ENCODE results near the gene MRPS21.

The MRPS21 gene

GRCh38 chr1:150293433-150294253 lies at the start of gene MRPS21:
Gene MRPS21, plus strand, starts transcription at chr1:150293861. Its CDS starts 506 bp downstream, at chr1:150294367.
- DNase-seq: peak; percentile 96

GRCh38 chr1:150249936-150250335 lies 43.7 kb upstream of the MRPS21 start:
- no peak for DNase-seq

DNA sequence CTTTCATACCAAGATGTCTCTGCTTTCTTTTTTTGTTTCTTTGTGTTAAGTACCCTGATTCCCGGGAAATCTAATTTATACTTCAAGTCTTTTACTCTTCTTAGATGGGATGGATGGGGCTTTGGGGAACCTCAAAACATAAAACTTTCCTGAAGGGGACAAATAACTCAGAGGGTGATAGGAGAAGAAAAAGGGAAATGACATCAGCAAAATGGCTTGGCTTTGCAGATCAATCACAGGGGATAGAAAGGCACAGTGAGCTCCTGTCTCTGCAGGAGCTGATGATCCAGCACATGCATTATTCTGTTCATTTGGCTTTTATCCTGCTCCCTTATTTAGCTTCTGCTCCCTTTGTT lies 37.5 kb upstream of the MRPS21 start:
- DNase-seq: no peak

DNA sequence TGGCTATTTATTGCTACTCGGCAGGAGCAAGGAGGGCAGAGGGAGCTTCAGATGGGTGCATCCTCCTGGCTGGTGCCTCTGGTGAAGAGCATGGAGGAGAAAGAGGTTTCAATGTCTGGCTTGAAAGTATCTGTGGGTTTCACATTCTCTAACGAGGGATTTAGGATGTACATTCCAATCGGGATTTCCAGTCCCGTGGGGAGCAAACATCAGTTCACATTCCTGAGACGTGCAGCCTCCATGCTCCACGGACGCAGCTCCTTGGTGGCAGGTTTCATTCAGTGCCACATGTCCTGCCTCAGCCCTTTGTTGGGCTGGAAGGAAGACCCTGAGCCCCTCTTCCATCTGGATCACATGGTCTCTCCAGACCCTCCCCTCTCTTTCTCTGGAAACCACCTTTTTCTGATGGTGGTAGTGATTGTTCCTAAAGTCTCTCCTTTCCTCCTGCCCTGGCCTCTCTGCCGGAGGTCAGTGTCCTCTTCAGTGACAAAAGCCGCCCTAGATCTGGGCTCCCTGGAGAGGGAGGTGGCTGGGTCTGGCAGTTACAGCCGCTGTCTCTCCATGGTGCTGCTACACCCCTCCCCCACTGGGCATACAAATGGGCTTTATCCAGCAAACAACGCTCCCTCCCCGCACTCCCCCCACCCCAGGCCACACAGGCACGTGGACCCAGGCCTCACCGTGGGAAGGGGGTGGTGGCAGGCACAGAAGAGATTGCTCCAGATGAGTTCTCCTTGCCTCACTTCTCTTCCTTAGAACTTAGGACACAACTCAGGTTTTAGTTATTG lies 36.9 kb upstream of the MRPS21 start:
- no peak for DNase-seq

DNA sequence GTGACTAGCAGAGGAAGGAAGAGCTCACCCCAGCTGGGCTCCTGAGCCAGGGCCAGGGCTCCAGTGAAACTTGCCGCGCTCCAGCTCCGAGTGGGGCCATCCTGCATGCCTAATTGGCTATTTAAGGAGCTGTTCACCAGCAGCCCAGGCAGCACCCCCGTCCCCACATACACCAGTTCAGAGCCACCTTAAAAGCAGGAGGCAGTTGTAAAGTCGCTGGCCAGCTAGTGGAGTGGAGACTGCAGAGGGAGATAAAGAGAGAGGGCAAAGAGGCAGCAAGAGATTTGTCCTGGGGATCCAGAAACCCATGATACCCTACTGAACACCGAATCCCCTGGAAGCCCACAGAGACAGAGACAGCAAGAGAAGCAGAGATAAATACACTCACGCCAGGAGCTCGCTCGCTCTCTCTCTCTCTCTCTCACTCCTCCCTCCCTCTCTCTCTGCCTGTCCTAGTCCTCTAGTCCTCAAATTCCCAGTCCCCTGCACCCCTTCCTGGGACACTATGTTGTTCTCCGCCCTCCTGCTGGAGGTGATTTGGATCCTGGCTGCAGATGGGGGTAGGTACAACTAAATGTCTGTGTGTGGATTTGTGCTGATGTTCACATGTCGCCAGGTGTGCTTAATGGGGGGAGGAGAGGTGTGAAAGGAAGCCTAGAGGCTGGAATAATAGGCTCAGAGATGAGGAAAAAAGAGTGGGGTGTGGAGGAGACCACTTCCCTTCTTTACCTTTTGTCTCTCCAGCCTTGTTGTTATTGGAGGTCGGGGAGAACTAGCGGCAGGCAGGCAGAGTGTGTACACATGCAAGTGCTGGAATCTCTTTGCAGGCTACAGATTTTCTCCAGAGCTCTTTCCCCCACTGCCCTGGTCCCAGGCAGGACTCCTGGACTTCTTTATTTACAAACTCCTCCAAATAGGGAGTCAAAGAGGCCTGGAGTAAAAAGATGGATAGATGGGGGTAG lies 35.8 kb upstream of the MRPS21 start, which contains the start of gene CA14:
CA14 (plus strand) TSS at position 151 of the 962 bp plus-strand sequence; CDS start at position 506, 355 bp downstream.
- DNase-seq: no peak

GRCh38 chr1:150259217-150259616 lies 34.4 kb upstream of the MRPS21 start:
- no peak for DNase-seq

DNA sequence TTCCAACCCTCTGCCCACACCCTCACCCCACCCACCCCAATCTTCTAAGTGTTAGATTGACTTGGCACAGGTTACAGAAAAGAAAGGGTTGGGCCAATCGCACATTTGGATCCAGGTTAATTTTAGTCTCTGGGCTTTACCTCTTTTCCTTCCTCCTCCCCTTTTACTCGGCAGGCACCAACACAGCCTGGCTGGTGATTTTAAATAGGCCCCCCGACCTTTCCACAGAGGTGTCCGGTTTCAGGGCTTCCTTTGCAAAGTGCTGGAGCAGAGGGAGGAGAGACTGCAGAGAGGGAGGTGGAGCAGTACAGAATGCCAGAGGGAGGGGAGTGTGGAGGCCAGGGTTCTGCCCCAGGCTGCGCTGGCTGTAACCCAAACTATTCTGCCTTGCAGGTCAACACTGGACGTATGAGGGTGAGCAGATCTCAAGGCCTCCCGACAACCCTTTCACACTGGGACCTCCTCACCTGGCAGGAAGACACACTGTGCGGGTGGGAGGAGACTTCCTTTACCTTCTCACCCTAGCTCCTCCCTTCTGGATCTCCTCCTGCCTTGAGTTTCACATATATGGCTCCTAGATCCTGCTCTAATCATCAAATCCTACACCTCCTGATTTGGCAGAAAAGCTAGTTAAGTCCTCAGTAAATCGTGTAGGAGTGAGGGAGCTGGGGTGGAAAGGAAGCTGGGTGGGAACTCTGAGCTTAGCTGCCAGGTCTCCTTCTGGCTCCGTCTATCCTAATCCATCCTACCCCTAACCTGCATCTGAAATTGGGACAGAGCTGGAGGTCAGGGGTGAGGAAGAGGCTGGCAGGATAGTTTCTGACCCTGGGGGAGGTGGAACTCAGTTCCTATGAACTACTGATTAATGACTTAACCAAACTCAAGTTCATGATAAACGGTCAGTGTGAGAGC lies 33.6 kb upstream of the MRPS21 start:
- DNase-seq: peak; percentile 66

DNA sequence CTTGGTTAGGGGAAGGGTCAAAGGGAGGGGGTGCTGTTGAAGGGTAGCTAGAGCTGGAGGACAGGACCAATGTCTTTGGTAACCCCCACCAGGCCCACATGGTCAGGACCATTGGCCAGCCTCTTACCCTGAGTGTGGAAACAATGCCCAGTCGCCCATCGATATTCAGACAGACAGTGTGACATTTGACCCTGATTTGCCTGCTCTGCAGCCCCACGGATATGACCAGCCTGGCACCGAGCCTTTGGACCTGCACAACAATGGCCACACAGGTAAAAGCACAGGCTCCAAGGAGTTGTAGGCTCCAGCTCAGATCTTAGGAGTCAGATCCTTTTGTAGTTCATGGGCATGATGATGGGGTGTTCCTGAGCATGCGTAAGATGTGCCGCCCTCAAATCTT lies 32.3 kb upstream of the MRPS21 start:
- no peak for DNase-seq

DNA sequence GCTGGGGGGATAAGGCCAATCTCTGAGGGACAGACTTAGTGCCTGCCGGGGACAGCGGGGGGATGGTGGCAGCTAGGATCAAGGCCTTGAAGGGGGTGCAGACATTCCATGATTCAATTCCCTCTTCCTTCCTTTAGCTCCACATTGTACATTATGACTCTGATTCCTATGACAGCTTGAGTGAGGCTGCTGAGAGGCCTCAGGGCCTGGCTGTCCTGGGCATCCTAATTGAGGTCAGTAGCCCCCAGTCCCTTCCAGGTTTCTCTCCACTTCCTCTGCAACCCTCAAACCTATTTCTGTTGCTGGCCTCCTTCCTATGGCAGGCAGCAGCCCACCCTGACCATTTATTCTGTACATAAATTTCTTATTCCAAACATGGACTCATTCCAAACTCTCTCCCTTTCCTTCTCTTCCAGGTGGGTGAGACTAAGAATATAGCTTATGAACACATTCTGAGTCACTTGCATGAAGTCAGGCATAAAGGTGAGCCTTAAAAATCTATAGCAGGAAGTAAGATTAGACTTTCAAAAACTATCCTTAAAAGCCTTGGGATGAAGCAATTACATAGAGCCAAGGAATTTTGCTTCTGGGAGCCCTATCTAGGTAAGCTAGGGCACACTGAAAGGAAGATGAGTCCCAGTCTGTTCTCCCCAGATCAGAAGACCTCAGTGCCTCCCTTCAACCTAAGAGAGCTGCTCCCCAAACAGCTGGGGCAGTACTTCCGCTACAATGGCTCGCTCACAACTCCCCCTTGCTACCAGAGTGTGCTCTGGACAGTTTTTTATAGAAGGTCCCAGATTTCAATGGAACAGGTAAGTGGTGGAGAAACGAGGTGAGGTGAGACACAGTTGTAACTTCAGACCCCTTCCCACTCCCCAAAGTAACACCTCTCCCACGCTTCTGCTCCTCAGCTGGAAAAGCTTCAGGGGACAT lies 31.0 kb upstream of the MRPS21 start:
- DNase-seq: no peak

- DNase-seq: no peak
Measured at GRCh38 chr1:150263549-150263948, 30.1 kb upstream of the MRPS21 start.

- DNase-seq: no peak
Measured at GRCh38 chr1:150267896-150268295, 25.8 kb upstream of the MRPS21 start.

- DNase-seq: peak; percentile 40
Measured at GRCh38 chr1:150268340-150268704, 25.3 kb upstream of the MRPS21 start.

DNA sequence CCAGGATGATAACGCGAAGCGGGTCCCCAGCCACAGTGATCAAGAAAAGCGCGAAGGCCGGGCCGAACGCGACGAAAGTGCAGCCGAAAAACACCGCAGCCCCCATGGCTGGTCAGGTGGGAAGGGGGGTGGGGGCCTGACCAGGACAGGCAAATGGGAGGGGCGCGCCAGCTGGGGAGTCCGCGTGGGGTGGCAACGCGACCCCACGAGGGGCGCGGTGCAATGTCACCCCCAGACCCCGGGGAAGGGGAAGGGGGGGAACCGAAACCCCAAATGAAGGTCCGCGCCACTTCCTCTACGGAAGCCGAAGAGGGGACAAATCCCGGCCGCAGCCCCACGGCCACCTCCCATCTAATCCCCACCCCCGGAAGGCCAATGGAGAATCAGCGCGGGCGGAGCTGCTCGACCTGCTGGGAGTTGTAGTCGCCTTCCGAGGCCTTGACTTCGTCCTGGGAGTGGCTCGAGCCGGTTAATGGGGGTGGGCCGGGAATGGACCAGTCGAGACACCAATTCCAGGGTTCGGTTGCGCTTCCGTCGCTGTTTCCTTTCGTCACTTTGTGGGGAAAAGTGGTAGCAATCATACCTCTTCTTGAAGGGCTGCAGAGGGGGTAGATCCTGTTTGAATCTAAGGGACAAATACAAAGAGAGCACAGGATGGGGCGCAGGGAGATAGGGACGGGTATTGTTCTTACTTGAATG lies 24.8 kb upstream of the MRPS21 start, which contains the start of gene APH1A:
APH1A (minus strand) TSS at position 312 of the 699 bp plus-strand sequence; CDS start at position 106, 206 bp downstream.
- DNase-seq: peak; percentile 98

DNA sequence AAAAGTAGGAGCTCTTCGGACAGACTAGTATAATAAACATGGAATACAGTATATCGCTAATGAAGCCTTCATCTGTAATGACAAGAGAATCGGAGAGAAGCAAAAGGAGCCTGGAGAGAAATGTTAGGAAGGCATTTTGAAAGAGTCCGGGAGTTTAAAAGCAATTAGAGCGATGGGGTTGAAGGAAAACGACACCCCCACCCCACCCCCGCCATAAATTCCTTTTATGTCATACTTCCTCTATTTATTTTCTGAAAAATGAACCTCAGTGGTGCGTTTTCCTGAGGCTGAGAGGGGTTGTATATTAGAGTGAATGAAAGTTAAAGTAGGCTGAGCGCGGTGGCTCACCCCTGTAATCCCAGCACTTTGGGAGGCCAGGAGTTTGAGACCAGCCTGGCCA lies 24.2 kb upstream of the MRPS21 start:
- no peak for DNase-seq

- DNase-seq: no peak
Measured at GRCh38 chr1:150271291-150271959, 22.2 kb upstream of the MRPS21 start.

GRCh38 chr1:150273311-150273710 lies 20.4 kb upstream of the MRPS21 start:
- DNase-seq: no peak

- no peak for DNase-seq
Measured at GRCh38 chr1:150280138-150280707, 13.4 kb upstream of the MRPS21 start.

- DNase-seq: peak; percentile 76
Measured at GRCh38 chr1:150281221-150281757, 12.4 kb upstream of the MRPS21 start.
